M059J (cell line): ENCODE measurements around the gene ZNF646. TPM values are rescaled to one million over a fixed set of nuclear protein-coding genes. Genes with fewer than 3 reads are reported as not detected.

ENCODE experiments used
- DNase-seq: peaks from one replicate; pipeline ENCODE4 v3.0.0-alpha.2; 2012; ENCODE audit warnings: low read depth
- total RNA-seq: library from RNA; depleted of rRNA; stranded (reverse); fragments of >200 nt; shearing (Covaris generic); gene quantifications from 2 replicates; pipeline ENCODE4 v1.2.3, GENCODE V29; 2014; rRNA removed

Gene ZNF646
- total RNA-seq, 1 experiment from 2014 or later: 21.5 TPM

DNA sequence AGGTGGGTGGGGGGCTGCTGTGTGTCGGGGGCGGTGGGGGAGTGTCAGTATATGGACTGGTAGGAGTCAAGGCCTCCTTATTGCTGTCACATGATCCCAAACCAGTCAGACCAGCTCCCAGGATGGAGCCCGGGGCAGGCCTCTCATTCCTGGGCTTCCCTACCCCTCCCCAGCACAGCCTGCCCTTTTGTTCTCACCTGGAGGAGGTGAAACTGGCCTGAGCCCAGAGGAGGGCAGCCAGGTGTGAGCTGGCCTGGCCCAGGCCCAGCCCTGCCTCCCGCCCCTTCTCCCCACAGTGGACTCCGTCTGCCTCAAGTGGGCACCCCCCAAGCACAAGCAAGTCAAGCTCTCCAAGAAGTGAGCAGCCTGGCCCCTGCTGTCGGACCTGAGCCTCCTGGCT lies 56.7 kb downstream of the ZNF646 start:
- no peak for DNase-seq

GRCh38 chr16:31131416-31131815 lies 57.2 kb downstream of the ZNF646 start:
- DNase-seq: no peak

DNA sequence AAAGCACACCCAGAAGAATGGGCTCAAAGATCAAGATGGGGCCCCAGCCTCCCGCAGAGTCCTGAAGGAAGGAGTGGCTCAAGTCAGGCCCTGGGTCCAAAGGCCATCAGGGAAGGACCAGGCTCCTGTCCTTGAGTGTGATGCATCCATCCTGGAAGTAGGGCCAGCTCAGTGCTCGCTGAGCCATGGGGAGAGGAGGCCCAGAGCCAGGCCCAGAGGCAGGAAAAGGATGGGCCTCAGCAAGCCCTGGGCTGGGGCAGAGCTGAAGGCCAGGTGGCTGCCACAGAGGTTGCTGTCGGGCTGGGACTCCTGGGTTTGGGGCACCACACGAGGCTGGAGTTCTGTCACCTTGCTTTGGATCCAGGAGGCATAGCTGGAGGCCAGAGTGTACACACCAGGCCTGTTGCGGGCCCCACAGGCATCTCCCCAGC lies 57.6 kb downstream of the ZNF646 start:
- no peak for DNase-seq

- DNase-seq: no peak
Observed at GRCh38 chr16:31132303-31132979, 58.2 kb downstream of the ZNF646 start.

- DNase-seq: no peak
Observed at GRCh38 chr16:31133046-31133501, 58.9 kb downstream of the ZNF646 start.

Other genes starting within 250 kb of the ZNF646 start
- gene BCL7C, start 180.3 kb upstream of the ZNF646 start, total RNA-seq: 33.6 and 34.7 TPM in 2 replicates
- gene CTF1, start 177.8 kb upstream of the ZNF646 start, total RNA-seq: 0.42 TPM in 1 of 2 replicates, not detected in the other
- gene FBXL19, start 150.8 kb upstream of the ZNF646 start, total RNA-seq: 10.5 and 16.8 TPM in 2 replicates
- gene ORAI3, start 125.4 kb upstream of the ZNF646 start, total RNA-seq: 46.0 and 58.5 TPM in 2 replicates
- 1.4 and 3.9 TPM in 2 replicates for gene SETD1A, start 116.7 kb upstream of the ZNF646 start, total RNA-seq
- 7.0 and 8.2 TPM in 2 replicates for gene HSD3B7, start 89.2 kb upstream of the ZNF646 start, total RNA-seq
- gene STX1B, start 63.8 kb upstream of the ZNF646 start, total RNA-seq: 0.20 and 0.37 TPM in 2 replicates
- 11.7 and 26.7 TPM in 2 replicates for gene STX4, start 40.9 kb upstream of the ZNF646 start, total RNA-seq
- gene ZNF668, start 182 bp upstream of the ZNF646 start, total RNA-seq: 6.5 and 11.9 TPM in 2 replicates
- gene PRSS53, start 14.5 kb downstream of the ZNF646 start, total RNA-seq: 2.5 and 2.7 TPM in 2 replicates
- gene VKORC1, start 20.4 kb downstream of the ZNF646 start, total RNA-seq: 193 and 223 TPM in 2 replicates
- gene BCKDK, start 34.0 kb downstream of the ZNF646 start, total RNA-seq: 52.8 and 57.7 TPM in 2 replicates
- 45.0 and 53.3 TPM in 2 replicates for gene KAT8, start 43.2 kb downstream of the ZNF646 start, total RNA-seq
- 0.20 TPM in 1 of 2 replicates, not detected in the other for gene PRSS8, start 61.3 kb downstream of the ZNF646 start, total RNA-seq
- 0.10 and 0.49 TPM in 2 replicates for gene PRSS36, start 75.6 kb downstream of the ZNF646 start, total RNA-seq
- 22.4 and 29.3 TPM in 2 replicates for gene FUS, start 105.7 kb downstream of the ZNF646 start, total RNA-seq
- 7.9 and 8.9 TPM in 2 replicates for gene PYCARD, start 128.3 kb downstream of the ZNF646 start, total RNA-seq
- not detected in 2 replicates for gene TRIM72, start 139.7 kb downstream of the ZNF646 start, total RNA-seq
- gene PYDC1, start 142.7 kb downstream of the ZNF646 start, total RNA-seq: not detected in 2 replicates
- not detected in 2 replicates for gene ITGAM, start 185.6 kb downstream of the ZNF646 start, total RNA-seq